ENCODE results near the gene SLC2A4.

DNA sequence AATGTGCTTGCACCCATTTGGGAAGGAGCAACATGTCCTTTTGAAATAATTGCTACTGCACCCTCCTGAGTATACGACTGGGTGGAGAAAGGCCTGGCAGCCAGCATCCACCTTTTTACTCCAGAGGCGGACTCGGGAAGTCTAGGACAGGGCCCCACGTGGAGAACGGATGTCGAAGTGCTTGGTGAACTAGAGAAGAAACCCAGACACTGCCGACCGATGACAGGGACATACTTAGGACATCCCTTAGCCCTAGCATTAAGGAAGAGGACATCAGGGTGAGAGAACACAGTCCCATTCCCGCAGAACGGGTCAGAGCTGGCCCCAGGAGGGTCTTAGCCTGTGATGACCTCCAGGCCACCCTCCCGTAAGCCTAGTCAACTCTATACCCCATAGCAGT lies 9.2 kb downstream of the SLC2A4 start:
- TF ChIP-seq POLR2A (IDR thresholded peaks at IDR 0.05), result no peak
- no peak for TF ChIP-seq CTCF (IDR thresholded peaks at IDR 0.05)
